ENCODE measurements around the gene SALL3.

The SALL3 gene

DNA sequence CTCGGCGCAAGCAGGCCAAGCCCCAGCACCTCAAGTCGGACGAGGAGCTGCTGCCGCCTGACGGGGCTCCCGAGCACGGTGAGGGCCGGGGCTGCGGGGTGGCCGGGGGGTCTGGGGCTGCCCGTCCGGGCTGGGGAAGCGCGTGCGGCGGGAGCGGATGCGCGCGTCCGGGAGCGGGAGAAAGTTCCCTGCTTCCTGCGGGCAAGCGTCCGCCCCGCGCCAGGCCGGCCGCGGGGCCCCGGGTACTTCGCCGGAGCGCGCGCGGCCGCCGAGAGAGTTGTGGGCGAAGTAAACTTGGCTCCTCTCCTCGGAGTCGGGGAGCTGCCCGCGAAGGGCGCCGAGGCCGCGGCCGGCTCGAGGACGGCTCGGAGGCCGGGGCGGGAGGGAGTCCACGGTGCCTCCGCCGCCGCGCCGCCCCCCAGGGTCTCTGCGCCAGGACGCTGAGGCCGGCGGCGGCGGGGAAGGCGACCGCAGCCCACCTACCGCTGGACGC lies 707 bp downstream of the SALL3 start:
- no peak for DNase-seq (ENCODE audit: extremely low read depth in 1 of 2, low read depth in 1 of 2)

DNA sequence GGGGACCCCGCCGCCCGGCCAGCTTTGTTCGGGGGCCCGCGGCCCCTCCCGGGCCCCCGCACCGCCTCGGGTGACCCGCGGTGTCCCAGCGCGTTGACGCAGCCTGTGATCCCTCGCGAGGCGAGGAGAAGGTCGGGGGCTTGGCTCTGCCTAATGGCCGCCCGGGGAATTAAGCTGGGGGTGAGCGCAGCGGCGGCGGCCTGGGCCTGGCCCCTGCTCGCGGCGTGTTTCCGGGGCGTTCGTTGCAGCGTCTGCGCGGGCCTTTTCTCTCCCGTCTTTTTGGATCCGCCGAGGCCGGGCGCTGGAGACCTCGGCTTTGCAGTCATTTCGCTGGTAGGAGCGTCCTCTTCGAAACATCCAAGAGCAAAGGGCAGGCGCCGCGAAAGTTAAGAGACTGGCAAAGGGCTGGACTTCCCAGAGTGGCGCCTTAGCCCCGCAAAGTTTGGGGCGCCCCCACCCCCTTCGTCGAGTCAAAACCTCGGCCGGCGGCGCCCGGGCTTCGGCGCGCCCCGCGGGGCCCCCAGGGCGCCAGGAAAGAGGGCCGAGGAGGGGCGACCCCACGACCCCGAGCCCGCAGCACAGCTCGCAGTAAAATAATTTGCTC lies 1.3 kb downstream of the SALL3 start:
- DNase-seq (ENCODE audit: extremely low read depth in 1 of 2, low read depth in 1 of 2) = no peak

DNA sequence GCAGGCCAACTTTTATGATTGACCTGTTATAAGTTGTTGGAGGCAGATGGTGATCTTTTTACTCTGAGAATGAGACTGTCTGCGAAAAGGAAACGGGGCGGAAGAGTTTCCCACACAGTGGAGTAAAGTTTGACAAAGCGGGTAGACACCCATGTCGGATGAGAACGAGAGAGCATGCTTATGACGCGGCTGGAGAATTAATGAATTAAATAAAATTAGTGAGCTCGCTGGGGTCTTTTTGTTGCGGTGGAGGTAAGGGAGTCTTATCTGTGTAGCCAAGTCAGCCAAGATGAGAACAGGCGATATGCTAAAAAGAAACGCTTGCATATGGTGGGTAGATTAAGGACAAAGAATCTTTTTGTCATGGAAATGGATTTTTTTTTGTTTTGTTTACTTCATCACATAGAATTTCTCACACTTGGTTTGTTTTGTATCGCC lies 1.8 kb downstream of the SALL3 start:
- DNase-seq (ENCODE audit: extremely low read depth in 1 of 2, low read depth in 1 of 2) = no peak

DNA sequence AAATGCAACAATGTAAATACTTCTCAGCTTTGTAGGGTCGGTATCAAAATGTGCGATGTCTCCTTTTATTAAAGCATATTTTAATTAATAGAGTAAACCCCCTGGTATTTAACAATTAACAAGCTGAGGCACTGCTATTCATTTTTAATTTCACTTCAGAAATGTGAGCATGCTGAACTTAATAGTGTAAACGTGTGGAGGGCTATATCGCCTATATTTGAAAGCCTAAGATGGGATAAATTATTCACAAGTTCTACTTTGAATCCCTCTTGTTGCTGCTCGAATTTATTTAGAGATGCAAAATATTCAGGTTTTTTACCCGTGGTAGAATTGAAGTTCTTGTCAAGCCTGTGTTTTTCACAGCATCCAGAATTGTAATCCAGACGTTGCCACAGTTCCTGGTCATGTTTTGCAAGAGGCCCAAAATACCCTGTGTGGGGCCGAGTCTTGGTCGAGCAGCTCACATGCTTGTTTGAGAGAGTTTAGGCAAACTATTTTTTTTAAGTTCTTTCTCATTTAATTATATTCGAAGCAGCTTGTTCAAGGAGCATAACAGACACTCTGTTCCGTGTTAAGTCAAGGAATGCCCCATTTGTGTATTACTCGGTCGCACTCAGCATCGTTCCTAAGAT lies 2.5 kb downstream of the SALL3 start:
- DNase-seq (ENCODE audit: extremely low read depth in 1 of 2, low read depth in 1 of 2) = no peak

DNA sequence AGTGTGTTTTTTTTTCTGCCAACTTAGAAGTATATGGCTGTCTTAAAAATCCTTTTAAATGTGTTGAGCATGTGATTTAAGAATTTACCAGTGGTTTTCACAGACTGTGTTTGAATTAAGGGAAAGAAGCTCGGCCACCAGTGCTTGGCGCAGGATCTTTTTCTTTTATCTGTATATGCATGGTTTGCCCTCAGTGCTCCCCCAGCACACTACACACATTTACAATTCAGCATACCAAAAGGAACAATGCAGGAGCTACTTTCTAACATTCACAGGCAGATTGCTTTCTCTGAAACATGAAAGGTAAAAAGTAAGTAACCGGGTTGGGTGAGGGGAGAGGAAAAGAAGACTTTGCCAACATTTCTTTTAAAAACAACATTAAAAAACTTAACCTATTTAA lies 3.9 kb downstream of the SALL3 start:
- no peak for DNase-seq (ENCODE audit: extremely low read depth in 1 of 2, low read depth in 1 of 2)

DNA sequence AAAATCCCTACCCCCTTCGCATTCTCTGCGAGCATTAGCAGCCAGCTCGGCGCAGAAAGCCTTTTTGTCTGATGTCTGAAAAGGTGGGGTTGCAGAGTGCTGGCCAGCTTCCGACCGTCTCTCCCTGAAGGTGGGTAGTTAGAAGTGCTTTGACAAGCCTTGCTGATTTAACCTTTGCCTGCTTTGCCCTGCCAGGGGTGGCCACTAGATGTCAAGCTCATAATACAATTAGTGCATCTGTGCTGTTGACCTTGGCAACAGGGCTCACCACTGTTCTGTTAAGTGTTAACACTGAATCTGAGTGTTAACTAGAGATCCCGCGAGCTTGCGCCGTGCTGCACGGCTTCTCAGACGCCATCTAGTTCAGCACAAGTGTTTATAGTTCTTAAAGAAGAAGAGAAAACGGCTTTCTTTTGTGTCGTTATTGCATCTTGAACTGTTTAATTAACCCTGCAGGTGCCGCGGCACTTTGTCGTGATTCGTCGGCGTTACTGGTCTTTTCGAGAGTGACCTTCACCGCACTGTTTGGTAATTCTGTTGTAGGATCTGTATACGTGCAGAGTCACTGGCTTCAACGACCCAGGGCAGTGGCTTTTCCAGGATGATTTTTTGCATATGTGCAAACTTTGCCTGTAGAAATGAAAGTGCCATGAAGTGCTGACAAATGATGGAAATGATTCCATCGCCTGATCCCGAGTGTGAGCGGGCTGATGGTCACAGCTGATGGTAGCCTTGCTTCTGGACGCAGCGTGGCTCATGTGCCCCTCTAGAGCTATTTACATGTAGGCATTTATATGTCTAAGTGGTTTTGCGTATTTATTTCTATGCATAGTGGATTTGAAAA lies 5.5 kb downstream of the SALL3 start:
- no peak for DNase-seq (ENCODE audit: extremely low read depth in 1 of 2, low read depth in 1 of 2)

DNA sequence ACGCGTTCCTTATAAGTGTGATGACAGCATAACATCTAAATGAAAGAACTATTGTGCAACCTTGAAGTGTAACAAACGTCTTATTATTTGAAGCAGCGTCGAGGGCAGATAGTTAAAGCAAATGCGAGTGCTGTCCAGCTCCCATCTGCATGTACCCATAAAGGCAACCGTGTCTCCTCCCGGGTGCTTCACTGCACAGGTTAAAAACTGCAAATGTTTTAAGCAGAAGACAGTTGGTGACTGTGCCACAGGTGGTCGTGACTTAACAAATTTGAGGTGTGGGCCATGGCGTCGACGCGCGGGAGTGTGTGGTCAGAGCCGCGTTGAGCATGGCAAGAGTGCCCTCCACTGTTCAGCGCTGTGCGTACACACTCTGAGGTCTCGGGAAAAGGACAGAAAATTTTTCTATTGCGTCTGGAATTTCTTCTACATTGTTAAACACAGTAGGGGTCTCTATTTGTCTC lies 6.4 kb downstream of the SALL3 start:
- no peak for DNase-seq (ENCODE audit: extremely low read depth in 1 of 2, low read depth in 1 of 2)

DNA sequence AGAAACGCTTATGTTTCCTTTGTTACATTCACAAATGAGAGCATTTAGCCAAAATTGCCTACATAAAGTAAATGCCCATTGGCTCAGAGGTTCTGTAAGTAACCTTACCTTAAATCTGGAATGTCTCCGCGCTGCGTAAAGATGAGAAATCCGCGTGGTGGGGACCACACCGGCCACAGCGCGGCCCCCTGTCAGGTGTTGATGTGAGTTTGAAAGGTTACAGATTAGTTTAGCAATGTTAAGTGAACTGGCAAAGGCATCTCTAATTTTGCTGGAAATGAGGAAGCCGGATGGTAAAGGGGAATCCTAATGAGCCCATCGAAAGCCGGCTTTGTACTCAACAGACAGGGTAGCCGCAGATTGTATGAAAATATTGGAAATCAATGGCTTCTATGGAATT lies 11.8 kb downstream of the SALL3 start:
- DNase-seq (ENCODE audit: extremely low read depth in 1 of 2, low read depth in 1 of 2) = no peak

DNA sequence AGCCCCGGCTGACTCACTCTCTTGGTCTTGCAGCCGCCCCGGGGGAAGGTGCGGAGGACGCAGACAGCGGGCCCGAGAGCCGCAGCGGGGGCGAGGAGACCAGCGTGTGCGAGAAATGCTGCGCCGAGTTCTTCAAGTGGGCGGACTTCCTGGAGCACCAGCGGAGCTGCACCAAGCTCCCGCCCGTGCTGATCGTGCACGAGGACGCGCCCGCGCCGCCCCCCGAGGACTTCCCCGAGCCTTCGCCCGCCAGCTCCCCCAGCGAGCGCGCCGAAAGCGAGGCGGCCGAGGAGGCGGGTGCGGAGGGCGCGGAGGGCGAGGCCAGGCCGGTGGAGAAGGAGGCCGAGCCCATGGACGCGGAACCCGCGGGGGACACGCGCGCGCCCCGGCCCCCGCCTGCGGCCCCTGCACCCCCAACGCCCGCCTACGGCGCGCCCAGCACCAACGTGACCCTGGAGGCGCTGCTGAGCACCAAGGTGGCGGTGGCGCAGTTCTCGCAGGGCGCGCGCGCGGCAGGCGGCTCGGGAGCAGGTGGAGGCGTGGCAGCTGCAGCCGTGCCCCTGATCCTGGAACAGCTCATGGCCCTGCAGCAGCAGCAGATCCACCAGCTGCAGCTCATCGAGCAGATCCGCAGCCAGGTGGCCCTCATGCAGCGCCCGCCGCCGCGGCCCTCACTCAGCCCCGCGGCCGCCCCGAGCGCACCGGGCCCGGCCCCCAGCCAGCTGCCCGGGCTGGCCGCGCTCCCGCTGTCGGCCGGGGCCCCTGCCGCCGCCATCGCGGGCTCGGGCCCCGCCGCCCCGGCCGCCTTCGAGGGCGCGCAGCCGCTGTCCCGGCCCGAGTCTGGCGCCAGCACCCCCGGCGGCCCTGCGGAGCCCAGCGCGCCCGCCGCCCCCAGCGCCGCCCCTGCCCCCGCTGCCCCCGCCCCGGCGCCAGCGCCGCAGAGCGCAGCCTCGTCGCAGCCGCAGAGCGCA lies 12.7 kb downstream of the SALL3 start:
- no peak for DNase-seq (ENCODE audit: extremely low read depth in 1 of 2, low read depth in 1 of 2)

DNA sequence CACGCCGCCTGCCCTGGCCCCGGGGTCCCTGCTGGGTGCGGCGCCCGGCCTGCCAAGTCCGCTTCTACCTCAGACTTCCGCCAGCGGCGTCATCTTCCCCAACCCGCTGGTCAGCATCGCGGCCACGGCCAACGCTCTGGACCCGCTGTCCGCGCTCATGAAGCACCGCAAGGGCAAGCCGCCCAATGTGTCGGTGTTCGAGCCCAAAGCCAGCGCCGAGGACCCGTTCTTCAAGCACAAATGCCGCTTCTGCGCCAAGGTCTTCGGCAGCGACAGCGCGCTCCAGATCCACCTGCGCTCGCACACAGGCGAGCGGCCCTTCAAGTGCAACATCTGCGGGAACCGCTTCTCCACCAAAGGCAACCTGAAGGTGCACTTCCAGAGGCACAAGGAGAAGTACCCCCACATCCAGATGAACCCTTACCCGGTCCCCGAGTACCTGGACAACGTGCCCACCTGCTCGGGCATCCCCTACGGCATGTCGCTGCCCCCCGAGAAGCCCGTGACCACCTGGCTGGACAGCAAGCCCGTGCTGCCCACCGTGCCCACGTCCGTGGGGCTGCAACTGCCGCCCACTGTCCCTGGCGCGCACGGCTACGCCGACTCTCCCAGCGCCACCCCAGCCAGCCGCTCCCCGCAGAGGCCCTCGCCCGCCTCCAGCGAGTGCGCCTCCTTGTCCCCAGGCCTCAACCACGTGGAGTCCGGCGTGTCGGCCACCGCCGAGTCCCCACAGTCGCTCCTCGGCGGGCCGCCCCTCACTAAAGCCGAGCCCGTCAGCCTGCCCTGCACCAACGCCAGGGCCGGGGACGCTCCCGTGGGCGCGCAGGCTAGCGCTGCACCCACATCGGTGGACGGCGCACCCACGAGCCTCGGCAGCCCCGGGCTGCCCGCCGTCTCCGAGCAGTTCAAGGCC lies 13.7 kb downstream of the SALL3 start:
- no peak for DNase-seq (ENCODE audit: extremely low read depth in 1 of 2, low read depth in 1 of 2)

DNA sequence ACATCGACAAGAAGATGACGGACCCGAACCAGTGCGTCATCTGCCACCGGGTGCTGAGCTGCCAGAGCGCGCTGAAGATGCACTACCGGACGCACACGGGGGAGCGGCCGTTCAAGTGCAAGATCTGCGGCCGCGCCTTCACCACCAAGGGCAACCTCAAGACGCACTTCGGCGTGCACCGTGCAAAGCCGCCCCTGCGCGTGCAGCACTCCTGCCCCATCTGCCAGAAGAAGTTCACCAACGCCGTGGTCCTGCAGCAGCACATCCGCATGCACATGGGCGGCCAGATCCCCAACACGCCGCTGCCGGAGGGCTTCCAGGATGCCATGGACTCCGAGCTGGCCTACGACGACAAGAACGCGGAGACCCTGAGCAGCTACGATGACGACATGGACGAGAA lies 14.4 kb downstream of the SALL3 start:
- no peak for DNase-seq (ENCODE audit: extremely low read depth in 1 of 2, low read depth in 1 of 2)

DNA sequence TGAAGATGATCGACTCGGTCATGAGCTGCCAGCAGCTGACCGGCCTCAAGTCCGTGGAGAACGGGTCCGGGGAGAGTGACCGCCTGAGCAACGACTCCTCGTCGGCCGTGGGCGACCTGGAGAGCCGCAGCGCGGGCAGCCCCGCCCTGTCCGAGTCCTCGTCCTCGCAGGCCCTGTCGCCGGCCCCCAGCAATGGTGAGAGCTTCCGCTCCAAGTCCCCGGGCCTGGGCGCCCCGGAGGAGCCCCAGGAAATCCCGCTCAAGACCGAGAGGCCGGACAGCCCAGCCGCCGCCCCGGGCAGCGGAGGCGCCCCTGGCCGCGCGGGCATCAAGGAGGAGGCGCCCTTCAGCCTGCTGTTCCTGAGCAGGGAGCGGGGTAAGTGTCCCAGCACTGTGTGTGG lies 14.9 kb downstream of the SALL3 start:
- no peak for DNase-seq (ENCODE audit: extremely low read depth in 1 of 2, low read depth in 1 of 2)

DNA sequence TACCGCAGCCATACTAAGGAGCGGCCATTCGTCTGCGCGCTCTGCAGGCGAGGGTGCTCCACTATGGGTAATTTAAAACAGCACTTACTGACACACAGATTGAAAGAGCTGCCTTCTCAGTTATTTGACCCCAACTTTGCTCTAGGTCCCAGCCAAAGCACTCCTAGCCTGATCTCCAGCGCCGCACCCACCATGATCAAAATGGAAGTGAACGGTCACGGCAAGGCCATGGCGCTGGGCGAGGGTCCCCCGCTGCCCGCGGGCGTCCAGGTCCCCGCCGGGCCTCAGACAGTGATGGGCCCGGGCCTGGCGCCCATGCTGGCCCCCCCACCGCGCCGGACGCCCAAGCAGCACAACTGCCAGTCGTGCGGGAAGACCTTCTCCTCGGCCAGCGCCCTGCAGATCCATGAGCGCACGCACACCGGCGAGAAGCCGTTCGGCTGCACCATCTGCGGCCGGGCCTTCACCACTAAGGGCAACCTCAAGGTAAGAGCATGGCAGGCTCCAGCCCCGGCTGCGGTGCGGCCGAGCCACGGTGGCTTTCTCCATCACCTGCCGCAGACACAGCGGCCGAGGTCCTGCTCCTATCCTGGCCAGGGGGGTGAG lies 15.5 kb downstream of the SALL3 start:
- DNase-seq (ENCODE audit: extremely low read depth in 1 of 2, low read depth in 1 of 2) = no peak

DNA sequence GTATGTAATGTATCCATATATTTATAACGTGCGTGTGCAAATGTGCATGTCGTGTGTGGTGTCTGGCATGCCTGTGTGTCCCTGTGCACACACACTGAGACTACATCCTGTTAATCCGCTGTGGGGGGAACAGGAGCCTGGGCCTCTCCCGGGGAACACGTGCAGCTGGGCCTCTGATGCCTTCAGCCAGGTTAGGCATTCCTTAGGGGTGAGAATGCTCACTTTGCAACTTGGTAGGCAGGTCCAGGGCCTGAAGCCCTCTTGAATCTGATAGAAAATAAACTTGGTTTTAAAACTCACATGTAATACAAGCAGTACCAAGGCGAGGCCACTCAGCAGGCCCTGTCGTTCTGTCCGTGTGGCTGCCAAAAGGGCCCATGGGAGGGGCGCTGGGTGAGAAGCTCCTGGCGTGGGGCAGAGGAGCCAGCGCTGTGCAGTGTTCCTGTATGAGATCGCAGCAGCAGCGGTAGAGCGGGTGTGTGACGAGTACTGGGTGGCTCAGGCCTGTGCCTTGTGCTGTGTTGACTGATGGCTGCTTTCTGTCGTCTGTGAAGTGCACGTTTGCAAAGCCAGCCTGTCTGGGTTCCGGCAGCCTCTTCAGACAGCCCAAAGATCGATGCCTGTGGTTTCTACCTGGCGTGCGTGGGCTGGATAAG lies 16.2 kb downstream of the SALL3 start:
- no peak for DNase-seq (ENCODE audit: extremely low read depth in 1 of 2, low read depth in 1 of 2)

DNA sequence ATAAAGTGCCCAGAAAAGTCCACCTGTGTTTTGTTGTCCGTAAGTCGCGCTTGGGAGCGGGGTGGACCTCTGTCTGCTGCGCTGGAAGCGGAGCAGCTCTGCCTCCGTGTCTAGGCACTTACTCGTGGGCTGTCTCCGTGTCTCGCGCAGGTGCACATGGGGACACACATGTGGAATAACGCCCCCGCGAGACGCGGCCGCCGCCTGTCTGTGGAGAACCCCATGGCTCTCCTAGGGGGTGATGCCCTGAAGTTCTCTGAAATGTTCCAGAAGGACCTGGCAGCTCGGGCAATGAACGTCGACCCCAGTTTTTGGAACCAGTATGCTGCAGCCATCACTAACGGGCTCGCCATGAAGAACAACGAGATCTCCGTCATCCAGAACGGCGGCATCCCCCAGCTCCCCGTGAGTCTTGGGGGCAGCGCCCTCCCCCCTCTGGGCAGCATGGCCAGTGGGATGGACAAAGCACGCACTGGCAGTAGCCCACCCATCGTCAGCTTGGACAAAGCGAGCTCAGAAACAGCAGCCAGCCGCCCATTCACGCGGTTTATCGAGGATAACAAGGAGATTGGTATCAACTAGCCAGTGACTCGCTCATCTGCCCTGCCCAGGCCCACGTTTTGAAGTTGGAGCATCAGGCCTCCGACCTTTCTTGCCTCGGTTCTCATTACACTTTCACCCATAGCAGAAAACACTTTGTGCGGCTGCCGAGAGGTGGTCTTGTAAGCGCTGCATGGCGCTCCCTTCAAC lies 17.3 kb downstream of the SALL3 start:
- no peak for DNase-seq (ENCODE audit: extremely low read depth in 1 of 2, low read depth in 1 of 2)

DNA sequence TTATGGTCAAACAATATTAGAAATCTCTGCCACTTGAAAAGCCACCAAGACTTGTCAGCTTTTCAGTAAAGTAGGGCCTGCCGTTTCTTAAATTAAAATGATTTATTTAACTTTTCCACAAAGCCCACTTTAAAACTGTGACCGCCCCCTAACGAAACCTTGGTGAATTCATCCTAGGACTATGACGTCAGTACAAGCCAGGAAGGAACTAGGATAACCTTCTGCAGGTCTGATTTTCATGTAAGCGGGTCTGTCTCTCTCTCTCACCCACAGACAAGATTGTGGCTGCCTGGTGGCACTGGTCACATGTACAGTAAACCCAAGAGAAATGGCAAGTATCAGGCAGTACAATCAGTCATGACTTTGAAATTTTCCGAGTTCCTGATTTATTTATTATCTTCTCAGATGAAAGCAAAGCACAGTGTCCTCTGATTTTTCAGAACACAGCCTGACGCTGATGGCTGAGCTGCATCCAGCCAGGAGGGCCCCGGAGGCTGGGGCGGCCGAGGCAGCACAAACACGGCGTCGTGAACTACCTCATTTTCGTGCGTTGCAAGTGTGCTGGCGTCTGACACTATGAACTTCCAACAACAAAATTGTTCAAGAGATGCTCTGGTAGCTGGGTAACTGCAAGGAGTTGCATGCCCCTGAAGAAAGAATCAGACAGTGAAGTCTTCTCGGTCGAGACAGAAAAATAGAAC lies 18.9 kb downstream of the SALL3 start:
- DNase-seq (ENCODE audit: extremely low read depth in 1 of 2, low read depth in 1 of 2) = no peak

DNA sequence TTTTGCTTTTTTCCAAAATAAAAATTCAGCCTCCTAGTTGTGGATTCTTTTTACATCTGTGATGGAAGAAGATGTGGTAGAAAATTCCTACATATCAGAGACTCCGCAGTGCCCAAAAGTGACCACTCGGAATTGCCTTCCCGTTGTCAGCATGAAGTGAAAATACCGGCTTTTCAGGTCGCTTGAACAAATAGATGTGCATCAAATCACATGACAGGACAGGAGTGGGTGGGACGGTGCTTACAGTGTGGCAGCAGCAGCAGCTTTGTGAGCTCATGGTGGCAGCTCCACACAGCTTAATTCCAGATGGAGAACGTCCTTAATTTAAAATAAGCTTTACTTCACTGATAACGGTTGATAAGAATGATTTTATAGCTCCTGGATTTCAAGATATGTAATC lies 20.3 kb downstream of the SALL3 start:
- DNase-seq (ENCODE audit: extremely low read depth in 1 of 2, low read depth in 1 of 2) = no peak
